ENCODE data around the gene RIN2. TPM values are rescaled to one million over a fixed set of nuclear protein-coding genes. Genes with fewer than 3 reads are reported as not detected.

The RIN2 gene
- total RNA-seq: 54.5 TPM
- long read RNA-seq, partial matches to known transcripts: 16 of 18 reads
- long read RNA-seq, other reads (novel, unspliced or antisense): 2 of 18 reads

- intact Hi-C loops (cut with DNase I): loop anchor here (2.0 to 5.0 kb wide), 2 partner anchors 59 to 131 kb away; no protein-coding TSS in a partner anchor
- ATAC-seq (peak; percentile 66), DNase-seq (ENCODE audit: missing footprints) (no peak)
These were observed at the start of gene RIN2 for GRCh38 chr20:19758133-19758500. RIN2 (plus strand) TSS chr20:19758258; CDS start chr20:19889602, 131,344 bp downstream.

- DNase-seq (ENCODE audit: missing footprints) (no peak), ATAC-seq (no peak)
- intact Hi-C loops (cut with DNase I): no loop called here
These were observed 48.3 kb upstream of the RIN2 start for GRCh38 chr20:19709635-19710335.

GRCh38 chr20:19710336-19711120 is 47.5 kb upstream of the RIN2 start:
- no peak for DNase-seq (ENCODE audit: missing footprints)
- intact Hi-C loops (cut with DNase I): no loop called here
- no peak for ATAC-seq

- intact Hi-C loops (cut with DNase I): no loop called here
- ATAC-seq (no peak), DNase-seq (ENCODE audit: missing footprints) (no peak)
These were observed 46.9 kb upstream of the RIN2 start for GRCh38 chr20:19711126-19711525.

- intact Hi-C loops (cut with DNase I): no loop called here
- DNase-seq (ENCODE audit: missing footprints): no peak
- no peak for ATAC-seq
These were observed 45.3 kb upstream of the RIN2 start for GRCh38 chr20:19712721-19713260.

GRCh38 chr20:19713822-19714578 is 44.1 kb upstream of the RIN2 start:
- DNase-seq (ENCODE audit: missing footprints) (no peak), ATAC-seq (no peak)
- intact Hi-C loops (cut with DNase I): no loop called here

- intact Hi-C loops (cut with DNase I): no loop called here
- no peak for DNase-seq (ENCODE audit: missing footprints)
These were observed 43.5 kb upstream of the RIN2 start for GRCh38 chr20:19714579-19714840.

GRCh38 chr20:19715986-19716385 is 42.1 kb upstream of the RIN2 start:
- intact Hi-C loops (cut with DNase I): no loop called here
- ATAC-seq: no peak
- no peak for DNase-seq (ENCODE audit: missing footprints)

More at GRCh38 chr20:19714579-19714840, 43.5 kb upstream of the RIN2 start:
- ATAC-seq: no peak

GRCh38 chr20:19718880-19719279 is 39.2 kb upstream of the RIN2 start:
- intact Hi-C loops (cut with DNase I): no loop called here
- DNase-seq (ENCODE audit: missing footprints): no peak
- no peak for ATAC-seq

GRCh38 chr20:19720991-19721390 is 37.1 kb upstream of the RIN2 start:
- no peak for ATAC-seq
- intact Hi-C loops (cut with DNase I): no loop called here
- no peak for DNase-seq (ENCODE audit: missing footprints)

- intact Hi-C loops (cut with DNase I): no loop called here
- no peak for ATAC-seq
- DNase-seq (ENCODE audit: missing footprints): no peak
These were observed 35.0 kb upstream of the RIN2 start for GRCh38 chr20:19723051-19723450.

GRCh38 chr20:19723813-19724430 is 34.1 kb upstream of the RIN2 start:
- intact Hi-C loops (cut with DNase I): no loop called here
- DNase-seq (ENCODE audit: missing footprints): no peak
- no peak for ATAC-seq

- intact Hi-C loops (cut with DNase I): no loop called here
- ATAC-seq: no peak
These were observed 32.7 kb upstream of the RIN2 start for GRCh38 chr20:19725373-19725772.

GRCh38 chr20:19725814-19726525 is 32.1 kb upstream of the RIN2 start:
- intact Hi-C loops (cut with DNase I): no loop called here
- ATAC-seq (no peak), DNase-seq (ENCODE audit: missing footprints) (no peak)

More at GRCh38 chr20:19725373-19725772, 32.7 kb upstream of the RIN2 start:
- no peak for DNase-seq (ENCODE audit: missing footprints)

- ATAC-seq: no peak
- DNase-seq (ENCODE audit: missing footprints): no peak
- intact Hi-C loops (cut with DNase I): no loop called here
These were observed 30.7 kb upstream of the RIN2 start for GRCh38 chr20:19727251-19727847.

- ATAC-seq: no peak
- intact Hi-C loops (cut with DNase I): no loop called here
These were observed 28.4 kb upstream of the RIN2 start for GRCh38 chr20:19729672-19730071.

GRCh38 chr20:19730706-19731105 is 27.4 kb upstream of the RIN2 start:
- intact Hi-C loops (cut with DNase I): no loop called here
- no peak for ATAC-seq

More at GRCh38 chr20:19729672-19730071, 28.4 kb upstream of the RIN2 start:
- no peak for DNase-seq (ENCODE audit: missing footprints)

GRCh38 chr20:19734811-19735210 is 23.2 kb upstream of the RIN2 start:
- intact Hi-C loops (cut with DNase I): loop anchor here (5.0 kb wide), 1 partner anchor 38 kb away; no protein-coding TSS in a partner anchor
- peak; percentile 20 for ATAC-seq
- DNase-seq (ENCODE audit: missing footprints): no peak

More at GRCh38 chr20:19730706-19731105, 27.4 kb upstream of the RIN2 start:
- DNase-seq (ENCODE audit: missing footprints): no peak
